ENCODE data around the gene LDLRAD4.
"Not testable (repeated sequence)": the region's sequence is repeated elsewhere in the genome, so short reads cannot be mapped to it uniquely, and the experiment has no call there.

Gene LDLRAD4

GRCh38 chr18:13258921-13259320 lies 40.4 kb downstream of the LDLRAD4 start:
- no CpG with 5 or more reads among the region's 6 CpGs for WGBS (ENCODE audit: insufficient coverage, insufficient read length)
- Histone ChIP-seq H3K27ac (ENCODE audit: low read length) (no peak overlapping the region), H3K4me1 (ENCODE audit: control insufficient read depth, insufficient read depth, low read length) (peaks cover 3% of the 10 kb centered on the region; the same call in 1 of the 2 replicates), H3K4me3 (ENCODE audit: low read length) (no peak overlapping the region), H3K9me3 (ENCODE audit: control insufficient read depth, insufficient read depth, low read length) (no peaks in the 10 kb centered on the region), H3K27me3 (ENCODE audit: control insufficient read depth, insufficient read depth, low read length) (no peaks in the 10 kb centered on the region), H3K36me3 (ENCODE audit: control insufficient read depth, insufficient read depth, low read length) (no peaks in the 10 kb centered on the region)
- DNase-seq (ENCODE audit: low read depth, low spot score) = no peak

GRCh38 chr18:13259701-13260100 lies 41.1 kb downstream of the LDLRAD4 start:
- Histone ChIP-seq H3K36me3 (ENCODE audit: control insufficient read depth, insufficient read depth, low read length) (no peaks in the 10 kb centered on the region), H3K4me1 (ENCODE audit: control insufficient read depth, insufficient read depth, low read length) (peaks cover 3% of the 10 kb centered on the region; the same call in 1 of the 2 replicates), H3K4me3 (ENCODE audit: low read length) (no peak overlapping the region), H3K9me3 (ENCODE audit: control insufficient read depth, insufficient read depth, low read length) (no peaks in the 10 kb centered on the region), H3K27me3 (ENCODE audit: control insufficient read depth, insufficient read depth, low read length) (no peaks in the 10 kb centered on the region), H3K27ac (ENCODE audit: low read length) (no peak overlapping the region)
- WGBS (ENCODE audit: insufficient coverage, insufficient read length) = no CpG with 5 or more reads among the region's 7 CpGs
- DNase-seq (ENCODE audit: low read depth, low spot score) = no peak

GRCh38 chr18:13260197-13260934 lies 41.8 kb downstream of the LDLRAD4 start:
- no CpG with 5 or more reads among the region's 8 CpGs for WGBS (ENCODE audit: insufficient coverage, insufficient read length)
- H3K27ac ChIP-seq (ENCODE audit: low read length) = no peak overlapping the region
- H3K9me3 ChIP-seq (ENCODE audit: control insufficient read depth, insufficient read depth, low read length) = no peaks in the 10 kb centered on the region
- no peaks in the 10 kb centered on the region for H3K27me3 ChIP-seq (ENCODE audit: control insufficient read depth, insufficient read depth, low read length)
- H3K4me3 ChIP-seq (ENCODE audit: low read length) = no peak overlapping the region
- H3K4me1 ChIP-seq (ENCODE audit: control insufficient read depth, insufficient read depth, low read length) = peaks cover 3% of the 10 kb centered on the region; the same call in 1 of the 2 replicates
- no peaks in the 10 kb centered on the region for H3K36me3 ChIP-seq (ENCODE audit: control insufficient read depth, insufficient read depth, low read length)
- DNase-seq (ENCODE audit: low read depth, low spot score) = no peak

- H3K27ac ChIP-seq (ENCODE audit: low read length) = no peak overlapping the region
- H3K9me3 ChIP-seq (ENCODE audit: control insufficient read depth, insufficient read depth, low read length) = no peaks in the 10 kb centered on the region
- WGBS (ENCODE audit: insufficient coverage, insufficient read length) = no CpG with 5 or more reads among the region's 12 CpGs
- H3K4me3 ChIP-seq (ENCODE audit: low read length) = no peak overlapping the region
- no peak for DNase-seq (ENCODE audit: low read depth, low spot score)
- no peaks in the 10 kb centered on the region for H3K36me3 ChIP-seq (ENCODE audit: control insufficient read depth, insufficient read depth, low read length)
- H3K4me1 ChIP-seq (ENCODE audit: control insufficient read depth, insufficient read depth, low read length) = peaks cover 3% of the 10 kb centered on the region; the same call in 1 of the 2 replicates
- no peaks in the 10 kb centered on the region for H3K27me3 ChIP-seq (ENCODE audit: control insufficient read depth, insufficient read depth, low read length)
These were observed 42.5 kb downstream of the LDLRAD4 start for GRCh38 chr18:13260935-13261640.

GRCh38 chr18:13261661-13262357 lies 43.2 kb downstream of the LDLRAD4 start:
- WGBS (ENCODE audit: insufficient coverage, insufficient read length) = no CpG with 5 or more reads among the region's 26 CpGs
- Histone ChIP-seq H3K27me3 (ENCODE audit: control insufficient read depth, insufficient read depth, low read length) (no peaks in the 10 kb centered on the region), H3K4me3 (ENCODE audit: low read length) (no peak overlapping the region), H3K4me1 (ENCODE audit: control insufficient read depth, insufficient read depth, low read length) (peaks cover 2% of the 10 kb centered on the region; the same call in 1 of the 2 replicates), H3K9me3 (ENCODE audit: control insufficient read depth, insufficient read depth, low read length) (no peaks in the 10 kb centered on the region), H3K27ac (ENCODE audit: low read length) (no peak overlapping the region), H3K36me3 (ENCODE audit: control insufficient read depth, insufficient read depth, low read length) (no peaks in the 10 kb centered on the region)
- no peak for DNase-seq (ENCODE audit: low read depth, low spot score)

- not testable (repeated sequence) for H3K36me3 ChIP-seq (ENCODE audit: control insufficient read depth, insufficient read depth, low read length); H3K4me3 ChIP-seq (ENCODE audit: low read length); H3K9me3 ChIP-seq (ENCODE audit: control insufficient read depth, insufficient read depth, low read length); DNase-seq (ENCODE audit: low read depth, low spot score); H3K27ac ChIP-seq (ENCODE audit: low read length); H3K4me1 ChIP-seq (ENCODE audit: control insufficient read depth, insufficient read depth, low read length); H3K27me3 ChIP-seq (ENCODE audit: control insufficient read depth, insufficient read depth, low read length)
- no CpG with 5 or more reads among the region's 33 CpGs for WGBS (ENCODE audit: insufficient coverage, insufficient read length)
These were observed 43.8 kb downstream of the LDLRAD4 start for GRCh38 chr18:13262358-13262680.

- Histone ChIP-seq H3K4me3 (ENCODE audit: low read length) (no peak overlapping the region), H3K27me3 (ENCODE audit: control insufficient read depth, insufficient read depth, low read length) (no peaks in the 10 kb centered on the region), H3K27ac (ENCODE audit: low read length) (no peak overlapping the region), H3K9me3 (ENCODE audit: control insufficient read depth, insufficient read depth, low read length) (no peaks in the 10 kb centered on the region), H3K4me1 (ENCODE audit: control insufficient read depth, insufficient read depth, low read length) (peaks cover 2% of the 10 kb centered on the region; the same call in 1 of the 2 replicates), H3K36me3 (ENCODE audit: control insufficient read depth, insufficient read depth, low read length) (no peaks in the 10 kb centered on the region)
- no peak for DNase-seq (ENCODE audit: low read depth, low spot score)
- WGBS (ENCODE audit: insufficient coverage, insufficient read length) = no CpG with 5 or more reads among the region's 50 CpGs
These were observed 44.5 kb downstream of the LDLRAD4 start for GRCh38 chr18:13262839-13263691.

- no peak for DNase-seq (ENCODE audit: low read depth, low spot score)
- Histone ChIP-seq H3K4me1 (ENCODE audit: control insufficient read depth, insufficient read depth, low read length) (no peaks in the 10 kb centered on the region), H3K27ac (ENCODE audit: low read length) (no peak overlapping the region), H3K36me3 (ENCODE audit: control insufficient read depth, insufficient read depth, low read length) (no peaks in the 10 kb centered on the region), H3K9me3 (ENCODE audit: control insufficient read depth, insufficient read depth, low read length) (no peaks in the 10 kb centered on the region), H3K27me3 (ENCODE audit: control insufficient read depth, insufficient read depth, low read length) (no peaks in the 10 kb centered on the region), H3K4me3 (ENCODE audit: low read length) (no peak overlapping the region)
- WGBS (ENCODE audit: insufficient coverage, insufficient read length) = no CpG with 5 or more reads among the region's 19 CpGs
These were observed 45.8 kb downstream of the LDLRAD4 start for GRCh38 chr18:13264091-13265007.

GRCh38 chr18:13265008-13265910 lies 46.7 kb downstream of the LDLRAD4 start:
- WGBS (ENCODE audit: insufficient coverage, insufficient read length) = no CpG with 5 or more reads among the region's 17 CpGs
- Histone ChIP-seq H3K27me3 (ENCODE audit: control insufficient read depth, insufficient read depth, low read length) (no peaks in the 10 kb centered on the region), H3K9me3 (ENCODE audit: control insufficient read depth, insufficient read depth, low read length) (no peaks in the 10 kb centered on the region), H3K4me1 (ENCODE audit: control insufficient read depth, insufficient read depth, low read length) (no peaks in the 10 kb centered on the region), H3K36me3 (ENCODE audit: control insufficient read depth, insufficient read depth, low read length) (no peaks in the 10 kb centered on the region), H3K27ac (ENCODE audit: low read length) (no peak overlapping the region), H3K4me3 (ENCODE audit: low read length) (no peak overlapping the region)
- DNase-seq (ENCODE audit: low read depth, low spot score) = no peak
